SW480 (cell line): Measurements from ENCODE around the gene SPAG6.

Experiments used
- DNase-seq: peaks from one replicate; pipeline ENCODE4 v3.0.0-alpha.2; 2016; ENCODE audit warnings: low spot score

The SPAG6 gene

GRCh38 chr10:22434521-22434920, 89.2 kb downstream of the SPAG6 start:
- peak; percentile 71 for DNase-seq

GRCh38 chr10:22435650-22436049, 90.4 kb downstream of the SPAG6 start:
- no peak for DNase-seq

- DNase-seq: no peak
Measured at GRCh38 chr10:22436526-22436892, 91.2 kb downstream of the SPAG6 start.

- peak; percentile 82 for DNase-seq
Measured at GRCh38 chr10:22436893-22437619, 91.8 kb downstream of the SPAG6 start.

- peak; percentile 22 for DNase-seq
Measured at GRCh38 chr10:22437620-22438588, 92.6 kb downstream of the SPAG6 start.

GRCh38 chr10:22438711-22439110, 93.4 kb downstream of the SPAG6 start:
- no peak for DNase-seq

GRCh38 chr10:22442063-22442462, 96.8 kb downstream of the SPAG6 start:
- DNase-seq: no peak

GRCh38 chr10:22442468-22442867, 97.2 kb downstream of the SPAG6 start:
- no peak for DNase-seq

- no peak for DNase-seq
Measured at GRCh38 chr10:22443175-22443901, 98.0 kb downstream of the SPAG6 start.

GRCh38 chr10:22444219-22444788, 99.0 kb downstream of the SPAG6 start:
- no peak for DNase-seq

GRCh38 chr10:22445495-22445894, 100.2 kb downstream of the SPAG6 start:
- no peak for DNase-seq

GRCh38 chr10:22447068-22447467, 101.8 kb downstream of the SPAG6 start:
- DNase-seq: no peak

- DNase-seq: no peak
Measured at GRCh38 chr10:22451346-22451745, 106.0 kb downstream of the SPAG6 start.

- DNase-seq: no peak
Measured at GRCh38 chr10:22453320-22453719, 108.0 kb downstream of the SPAG6 start.

- DNase-seq: no peak
Measured at GRCh38 chr10:22453948-22454591, 108.8 kb downstream of the SPAG6 start.

- no peak for DNase-seq
Measured at GRCh38 chr10:22454634-22455033, 109.3 kb downstream of the SPAG6 start.

GRCh38 chr10:22455068-22455857, 110.0 kb downstream of the SPAG6 start:
- no peak for DNase-seq

- no peak for DNase-seq
Measured at GRCh38 chr10:22456486-22456885, 111.2 kb downstream of the SPAG6 start.

GRCh38 chr10:22458272-22459038, 113.2 kb downstream of the SPAG6 start:
- DNase-seq: no peak

GRCh38 chr10:22459496-22459895, 114.2 kb downstream of the SPAG6 start:
- no peak for DNase-seq
